Endodermal cell (in vitro differentiated cells): ENCODE results near the gene ADORA3. TPM values are rescaled to one million over a fixed set of nuclear protein-coding genes. Genes with fewer than 3 reads are reported as not detected.

Experiments
- DNase-seq: peaks from one replicate; pipeline ENCODE4 v3.0.0-alpha.2; 2017
- H3K27ac ChIP-seq: 2 replicates; pipeline ENCODE4 v1.5.1; 2013; ENCODE audit warnings: mild to moderate bottlenecking, low read depth, low read length, moderate library complexity
- H3K27me3 ChIP-seq: 2 replicates; pipeline ENCODE4 v1.6.1; 2013; ENCODE audit warnings: mild to moderate bottlenecking, low read length, moderate library complexity; ENCODE audit not compliant: insufficient read depth, control insufficient read depth, poor library complexity, severe bottlenecking
- H3K36me3 ChIP-seq: 2 replicates; pipeline ENCODE4 v1.7.0; 2013; ENCODE audit warnings: mild to moderate bottlenecking, low read length, moderate library complexity; ENCODE audit not compliant: control insufficient read depth, insufficient read depth
- H3K4me1 ChIP-seq: one replicate; pipeline ENCODE4 v1.7.0; 2013; ENCODE audit warnings: low read length; ENCODE audit not compliant: control insufficient read depth, insufficient read depth
- H3K4me3 ChIP-seq: 2 replicates; pipeline ENCODE4 v1.5.1; 2013; ENCODE audit warnings: mild to moderate bottlenecking, low read length, moderate library complexity
- H3K9ac ChIP-seq: 2 replicates; pipeline ENCODE4 v1.6.1; 2013; ENCODE audit warnings: mild to moderate bottlenecking, low read length, moderate library complexity; ENCODE audit not compliant: poor library complexity, severe bottlenecking; ENCODE audit errors: extremely low read depth
- H3K9me3 ChIP-seq: 2 replicates; pipeline ENCODE4 v1.6.1; 2013; ENCODE audit warnings: mild to moderate bottlenecking, low read length, moderate library complexity; ENCODE audit not compliant: control insufficient read depth
- H3K27ac Mint-ChIP-seq: 2 replicates; pipeline ENCODE4 v1.8.0; 2020; ENCODE audit warnings: mixed read lengths
- H3K27me3 Mint-ChIP-seq: 2 replicates; pipeline ENCODE4 v1.8.0; 2021; ENCODE audit warnings: mild to moderate bottlenecking, mixed read lengths; ENCODE audit not compliant: insufficient read depth
- H3K36me3 Mint-ChIP-seq: 2 replicates; pipeline ENCODE4 v1.8.0; 2020; ENCODE audit warnings: low read depth, mixed read lengths
- H3K4me1 Mint-ChIP-seq: 2 replicates; pipeline ENCODE4 v1.8.0; 2020; ENCODE audit warnings: mixed read lengths
- H3K4me3 Mint-ChIP-seq: 2 replicates; pipeline ENCODE4 v1.8.0; 2020; ENCODE audit warnings: mild to moderate bottlenecking, moderate library complexity, mixed read lengths
- H3K9me3 Mint-ChIP-seq: 2 replicates; pipeline ENCODE4 v1.8.0; 2020; ENCODE audit warnings: mild to moderate bottlenecking, mixed read lengths
- CTCF ChIP-seq: fragments of 200-600 bp; sonication (generic); conservative IDR thresholded peaks from 2 replicates; pipeline ENCODE4 v1.5.0; 2021; ENCODE audit warnings: antibody characterized with exemption, mild to moderate bottlenecking
- WGBS, 2 experiments: methylation state at CpG; one replicate each; pipeline versions ENCODE4 v1.1.5 to v1.1.7; 2013; ENCODE audit warnings: missing lambda C conversion rate in 2 of 2, mixed read lengths in 1 of 2; ENCODE audit not compliant: insufficient coverage in 1 of 2, insufficient read length in 1 of 2; 5-methylcytosine and 5-hydroxymethylcytosine counted together
- total RNA-seq, 2 donors: library from RNA; stranded (reverse); fragmentation: NEBNext Ultra II Directional in 1 of 2; extraction: Animal tissue kit (Norgen Biotek cat#: 25700) in 1 of 2; gene quantifications; 2 replicates in 1 of 2; 3 replicates in 1 of 2; pipeline ENCODE4 v1.2.1, GENCODE V29; 2021

The ADORA3 gene
- total RNA-seq, 2 donors from 2014 or later = not detected

- Histone ChIP-seq H3K9ac (no peak overlapping the region), H3K27ac (no peak overlapping the region), H3K9me3 (no peaks in the 10 kb centered on the region), H3K4me3 (no peak overlapping the region), H3K36me3 (no peaks in the 10 kb centered on the region), H3K27me3 (no peaks in the 10 kb centered on the region), H3K4me1 (peaks cover 4% of the 10 kb centered on the region)
- no peak overlapping the region for H3K4me3 Mint-ChIP-seq
- no peak overlapping the region for H3K27ac Mint-ChIP-seq
- no peaks in the 10 kb centered on the region for H3K27me3 Mint-ChIP-seq
- no peak for DNase-seq
- H3K36me3 Mint-ChIP-seq = no peaks in the 10 kb centered on the region
- peaks cover 6% of the 10 kb centered on the region for H3K4me1 Mint-ChIP-seq
- WGBS, 2 experiments = 88 to 92% methylated on average over 2 of the region's 2 CpGs
- H3K9me3 Mint-ChIP-seq = no peaks in the 10 kb centered on the region
- peak; percentile 42 for TF ChIP-seq CTCF
Measured at GRCh38 chr1:111467865-111468716, 35.3 kb downstream of the ADORA3 start.

GRCh38 chr1:111466480-111466879 lies 37.0 kb downstream of the ADORA3 start:
- no peaks in the 10 kb centered on the region for H3K9me3 ChIP-seq
- TF ChIP-seq CTCF = no peak
- Mint-ChIP-seq H3K36me3 (peaks cover 6% of the 10 kb centered on the region), H3K9me3 (no peaks in the 10 kb centered on the region), H3K27me3 (no peaks in the 10 kb centered on the region), H3K4me1 (peaks cover 6% of the 10 kb centered on the region), H3K27ac (no peak overlapping the region), H3K4me3 (no peak overlapping the region)
- no peak overlapping the region for H3K4me3 ChIP-seq
- peaks cover 4% of the 10 kb centered on the region for H3K4me1 ChIP-seq
- WGBS, 2 experiments = 0% methylated on average over 1 of the region's 1 CpG; no CpG with 5 or more reads in 1 of the 2 experiments
- H3K27me3 ChIP-seq = no peaks in the 10 kb centered on the region
- no peak for DNase-seq
- H3K36me3 ChIP-seq = peaks cover 15% of the 10 kb centered on the region
- H3K27ac ChIP-seq = no peak overlapping the region
- H3K9ac ChIP-seq = no peak overlapping the region

- H3K4me3 Mint-ChIP-seq = no peak overlapping the region
- H3K27me3 Mint-ChIP-seq = no peaks in the 10 kb centered on the region
- H3K36me3 Mint-ChIP-seq = peaks cover 6% of the 10 kb centered on the region
- Histone ChIP-seq H3K36me3 (peaks cover 20% of the 10 kb centered on the region), H3K27me3 (no peaks in the 10 kb centered on the region), H3K4me3 (no peak overlapping the region), H3K4me1 (peaks cover 4% of the 10 kb centered on the region), H3K27ac (no peak overlapping the region), H3K9ac (no peak overlapping the region), H3K9me3 (no peaks in the 10 kb centered on the region)
- no peak for DNase-seq
- WGBS, 2 experiments = 100% methylated on average over 1 of the region's 2 CpGs
- no peak overlapping the region for H3K27ac Mint-ChIP-seq
- H3K9me3 Mint-ChIP-seq = no peaks in the 10 kb centered on the region
- no peak for TF ChIP-seq CTCF
- H3K4me1 Mint-ChIP-seq = peaks cover 6% of the 10 kb centered on the region
Measured at GRCh38 chr1:111465754-111466153, 37.7 kb downstream of the ADORA3 start.
